Endothelial cell of umbilical vein (primary cell): ENCODE data around the gene LRRC43. TPM values are rescaled to one million over a fixed set of nuclear protein-coding genes. Genes with fewer than 3 reads are reported as not detected.

Experiments used
- polyA plus RNA-seq, 4 experiments: library from polyadenylated mRNA; depleted of rRNA in 3 of 4; stranded (reverse) in 3 of 4; unstranded in 1 of 4; fragments of >200 nt; gene quantifications; 2 replicates each; pipeline versions ENCODE4 v1.2.1 to v1.2.3, GENCODE V29; 2011 to 2012; ENCODE audit warnings: missing spikeins in 1 of 4
- small RNA-seq: library from RNA; depleted of rRNA; stranded (forward); fragments of <200 nt; gene quantifications from one replicate; pipeline ENCODE3, GENCODE V24; 2012; ENCODE audit warnings: low replicate concordance, low read depth; ENCODE audit not compliant: insufficient read depth, insufficient read length
- total RNA-seq: library from RNA; stranded (reverse); gene quantifications from 2 replicates; pipeline ENCODE4 v1.2.3, GENCODE V29; 2021

The LRRC43 gene
- total and polyA plus RNA-seq, 2 donors (not counting 3 experiments of a cell fraction or from before 2014, with no cell fraction given), result 3.1 to 3.4 TPM

Small RNA genes lying within 50 kb of the gene (small RNA-seq; reads per million reads assigned to genes)
- gene DIABLO, result 2.0 reads per million

Other genes starting within 250 kb of the LRRC43 start
- gene BCL7A, start 161.2 kb upstream of the LRRC43 start, total RNA-seq, result 11.1 and 12.6 TPM in 2 replicates
- gene BCL7A, start 161.2 kb upstream of the LRRC43 start, polyA plus RNA-seq, result 9.5 and 9.7 TPM in 2 replicates
- 65.5 and 72.5 TPM in 2 replicates for gene MLXIP, start 104.4 kb upstream of the LRRC43 start, total RNA-seq
- 22.0 and 37.6 TPM in 2 replicates for gene MLXIP, start 104.4 kb upstream of the LRRC43 start, polyA plus RNA-seq
- gene IL31, start 8.9 kb upstream of the LRRC43 start, total RNA-seq, result not detected in 2 replicates
- gene IL31, start 8.9 kb upstream of the LRRC43 start, polyA plus RNA-seq, result not detected in 2 replicates
- gene B3GNT4, start 20.6 kb downstream of the LRRC43 start, total RNA-seq, result 0.23 and 0.31 TPM in 2 replicates
- gene B3GNT4, start 20.6 kb downstream of the LRRC43 start, polyA plus RNA-seq, result 0.11 and 0.13 TPM in 2 replicates
- 48.4 and 49.9 TPM in 2 replicates for gene DIABLO, start 42.9 kb downstream of the LRRC43 start, total RNA-seq
- 52.5 and 55.4 TPM in 2 replicates for gene DIABLO, start 42.9 kb downstream of the LRRC43 start, polyA plus RNA-seq
- gene VPS33A, start 83.4 kb downstream of the LRRC43 start, total RNA-seq, result 22.4 and 23.1 TPM in 2 replicates
- gene VPS33A, start 83.4 kb downstream of the LRRC43 start, polyA plus RNA-seq, result 12.1 and 13.5 TPM in 2 replicates
- 71.0 and 84.3 TPM in 2 replicates for gene CLIP1, start 239.5 kb downstream of the LRRC43 start, total RNA-seq
- gene CLIP1, start 239.5 kb downstream of the LRRC43 start, polyA plus RNA-seq, result 56.5 and 58.8 TPM in 2 replicates